TTC549 (cell line): ENCODE results near the gene CALN1.

Source experiments
- FAIRE-seq: peaks from 2 replicates; lab custom pipeline; 2012; peaks lifted over from hg19 to GRCh38; lab: Jason Lieb, UNC

Gene CALN1

GRCh38 chr7:72182036-72182435 is 230.1 kb downstream of the CALN1 start:
- no peak for FAIRE-seq

GRCh38 chr7:72176875-72177274 is 235.3 kb downstream of the CALN1 start:
- no peak for FAIRE-seq

- no peak for FAIRE-seq
Measured at GRCh38 chr7:72170475-72170874, 241.7 kb downstream of the CALN1 start.

GRCh38 chr7:72163271-72163670 is 248.9 kb downstream of the CALN1 start:
- no peak for FAIRE-seq

GRCh38 chr7:72161534-72161933 is 250.6 kb downstream of the CALN1 start:
- no peak for FAIRE-seq

- FAIRE-seq, result no peak
Measured at GRCh38 chr7:72159911-72160310, 252.2 kb downstream of the CALN1 start.

- FAIRE-seq, result no peak
Measured at GRCh38 chr7:72156671-72157070, 255.5 kb downstream of the CALN1 start.

- no peak for FAIRE-seq
Measured at GRCh38 chr7:72153132-72153512, 259.0 kb downstream of the CALN1 start.

GRCh38 chr7:72152161-72153131 is 259.7 kb downstream of the CALN1 start:
- FAIRE-seq, result no peak

- FAIRE-seq, result no peak
Measured at GRCh38 chr7:72140566-72140965, 271.6 kb downstream of the CALN1 start.

- no peak for FAIRE-seq
Measured at GRCh38 chr7:72127136-72127535, 285.0 kb downstream of the CALN1 start.

GRCh38 chr7:72123913-72124312 is 288.2 kb downstream of the CALN1 start:
- no peak for FAIRE-seq

GRCh38 chr7:72118366-72118765 is 293.8 kb downstream of the CALN1 start:
- no peak for FAIRE-seq

GRCh38 chr7:72114129-72114528 is 298.0 kb downstream of the CALN1 start:
- FAIRE-seq, result no peak

GRCh38 chr7:72112992-72113391 is 299.1 kb downstream of the CALN1 start:
- no peak for FAIRE-seq

- no peak for FAIRE-seq
Measured at GRCh38 chr7:72112530-72112929, 299.6 kb downstream of the CALN1 start.

- FAIRE-seq, result no peak
Measured at GRCh38 chr7:72111086-72111485, 301.1 kb downstream of the CALN1 start.

GRCh38 chr7:72109566-72109965 is 302.6 kb downstream of the CALN1 start:
- no peak for FAIRE-seq

- no peak for FAIRE-seq
Measured at GRCh38 chr7:72106405-72106804, 305.7 kb downstream of the CALN1 start.

- no peak for FAIRE-seq
Measured at GRCh38 chr7:72101444-72101843, 310.7 kb downstream of the CALN1 start.

- no peak for FAIRE-seq
Measured at GRCh38 chr7:72099784-72100183, 312.4 kb downstream of the CALN1 start.

GRCh38 chr7:72098807-72099580 is 313.1 kb downstream of the CALN1 start:
- no peak for FAIRE-seq

GRCh38 chr7:72097226-72097625 is 314.9 kb downstream of the CALN1 start:
- FAIRE-seq, result no peak
